MM.1S (cell line): ENCODE measurements around the gene ZNF438.

ENCODE experiments used
- DNase-seq: peaks from one replicate; pipeline ENCODE4 v3.0.0-alpha.2; 2015
- H2AFZ ChIP-seq: fragments of 300-600 bp; sonication (generic); 2 replicates; pipeline ENCODE4 v1.6.0; 2016; ENCODE audit warnings: antibody characterized with exemption, low read length
- H3F3A ChIP-seq: fragments of 300-600 bp; sonication (generic); 2 replicates; pipeline ENCODE4 v1.6.1; 2016; ENCODE audit warnings: mild to moderate bottlenecking, antibody characterized with exemption, low read length, moderate library complexity, mixed read lengths; ENCODE audit not compliant: insufficient read depth
- H3K27ac ChIP-seq: fragments of 300-600 bp; sonication (generic); 2 replicates; pipeline ENCODE4 v1.5.1; 2016; ENCODE audit warnings: mild to moderate bottlenecking, low read length
- H3K27me3 ChIP-seq: fragments of 300-600 bp; sonication (generic); replicated peaks from 2 replicates; pipeline ENCODE4 v1.6.0; 2016; ENCODE audit warnings: low read length; ENCODE audit not compliant: insufficient read depth
- H3K36me3 ChIP-seq: fragments of 300-600 bp; sonication (generic); replicated peaks from 2 replicates; pipeline ENCODE4 v1.6.1; 2016; ENCODE audit warnings: mild to moderate bottlenecking, low read length, mixed read lengths; ENCODE audit not compliant: insufficient read depth
- H3K4me1 ChIP-seq: fragments of 300-600 bp; sonication (generic); 2 replicates; pipeline ENCODE4 v1.6.1; 2016; ENCODE audit warnings: low read length, mixed read lengths
- H3K4me2 ChIP-seq: fragments of 300-600 bp; sonication (generic); 2 replicates; pipeline ENCODE4 v1.6.0; 2016; ENCODE audit warnings: low read depth, low read length
- H3K4me3 ChIP-seq: fragments of 300-600 bp; sonication (generic); 2 replicates; pipeline ENCODE4 v1.5.1; 2016; ENCODE audit warnings: low read length, mixed read lengths
- H3K79me2 ChIP-seq: fragments of 300-600 bp; sonication (generic); 2 replicates; pipeline ENCODE4 v1.6.1; 2016; ENCODE audit warnings: mixed run types, low read length, mixed read lengths
- H3K9ac ChIP-seq: fragments of 300-600 bp; sonication (generic); 2 replicates; pipeline ENCODE4 v1.6.1; 2016; ENCODE audit warnings: low read length, mixed read lengths
- H3K9me2 ChIP-seq: fragments of 300-600 bp; sonication (generic); replicated peaks from 2 replicates; pipeline ENCODE4 v1.6.1; 2016; ENCODE audit warnings: mild to moderate bottlenecking, low read length, mixed read lengths; ENCODE audit not compliant: insufficient read depth
- H3K9me3 ChIP-seq: fragments of 300-600 bp; sonication (generic); replicated peaks from 2 replicates; pipeline ENCODE4 v1.6.1; 2016; ENCODE audit warnings: mild to moderate bottlenecking, low read length, mixed read lengths; ENCODE audit not compliant: insufficient read depth
- H4K20me1 ChIP-seq: fragments of 300-600 bp; sonication (generic); 2 replicates; pipeline ENCODE4 v1.6.1; 2016; ENCODE audit warnings: mild to moderate bottlenecking, low read length, moderate library complexity, mixed read lengths; ENCODE audit not compliant: insufficient read depth
- EZH2 ChIP-seq: fragments of 300-600 bp; sonication (generic); optimal IDR thresholded peaks from 2 replicates; pipeline ENCODE3; 2017; ENCODE audit warnings: low read depth, mild to moderate bottlenecking, antibody characterized with exemption, low read length, mixed read lengths
- EZH2phosphoT487 ChIP-seq: fragments of 300-600 bp; sonication (generic); IDR thresholded peaks from 2 replicates; pipeline ENCODE4 v1.6.1; 2018; ENCODE audit warnings: antibody characterized with exemption, low read length
- TF ChIP-seq, protein P1 (sequence below): fragments of 300-600 bp; sonication (generic); IDR thresholded peaks from 2 replicates; pipeline ENCODE4 v1.5.1; 2016; ENCODE audit warnings: antibody characterized with exemption, low read length, mixed read lengths

The ZNF438 gene

DNA sequence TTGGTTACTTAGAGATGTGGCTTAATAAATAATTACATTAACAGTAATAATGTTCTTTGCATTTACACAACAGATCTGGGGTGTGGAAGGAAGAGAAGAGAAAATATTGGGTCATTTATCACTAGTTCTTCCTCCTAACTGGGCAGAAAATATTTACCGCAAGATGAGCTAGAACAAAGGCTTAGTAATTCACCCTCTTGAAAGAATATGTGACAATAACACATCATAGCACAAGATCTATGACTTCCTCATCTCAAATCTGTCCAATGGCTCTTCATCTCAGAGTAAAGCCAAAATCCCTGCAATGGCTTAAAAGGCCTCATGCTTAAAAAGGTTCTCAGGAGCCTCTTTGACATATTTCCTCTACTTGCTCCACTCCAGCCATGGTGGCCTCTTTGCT, 178.6 kb downstream of the ZNF438 start:
- H3K4me1 ChIP-seq: no peaks in the 10 kb centered on the region
- no peak overlapping the region for H3K27ac ChIP-seq
- no peaks in the 10 kb centered on the region for H3K9me3 ChIP-seq
- no peak for DNase-seq
- no peak for TF ChIP-seq EZH2phosphoT487
- TF ChIP-seq, protein P1, sequence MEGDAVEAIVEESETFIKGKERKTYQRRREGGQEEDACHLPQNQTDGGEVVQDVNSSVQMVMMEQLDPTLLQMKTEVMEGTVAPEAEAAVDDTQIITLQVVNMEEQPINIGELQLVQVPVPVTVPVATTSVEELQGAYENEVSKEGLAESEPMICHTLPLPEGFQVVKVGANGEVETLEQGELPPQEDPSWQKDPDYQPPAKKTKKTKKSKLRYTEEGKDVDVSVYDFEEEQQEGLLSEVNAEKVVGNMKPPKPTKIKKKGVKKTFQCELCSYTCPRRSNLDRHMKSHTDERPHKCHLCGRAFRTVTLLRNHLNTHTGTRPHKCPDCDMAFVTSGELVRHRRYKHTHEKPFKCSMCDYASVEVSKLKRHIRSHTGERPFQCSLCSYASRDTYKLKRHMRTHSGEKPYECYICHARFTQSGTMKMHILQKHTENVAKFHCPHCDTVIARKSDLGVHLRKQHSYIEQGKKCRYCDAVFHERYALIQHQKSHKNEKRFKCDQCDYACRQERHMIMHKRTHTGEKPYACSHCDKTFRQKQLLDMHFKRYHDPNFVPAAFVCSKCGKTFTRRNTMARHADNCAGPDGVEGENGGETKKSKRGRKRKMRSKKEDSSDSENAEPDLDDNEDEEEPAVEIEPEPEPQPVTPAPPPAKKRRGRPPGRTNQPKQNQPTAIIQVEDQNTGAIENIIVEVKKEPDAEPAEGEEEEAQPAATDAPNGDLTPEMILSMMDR: no peak
- TF ChIP-seq EZH2: no peak
- no peak overlapping the region for H3K9ac ChIP-seq
- H2AFZ ChIP-seq: no peak overlapping the region
- no peaks in the 10 kb centered on the region for H3K36me3 ChIP-seq
- H3K4me3 ChIP-seq: no peak overlapping the region
- no peaks in the 10 kb centered on the region for H3K27me3 ChIP-seq
- no peaks in the 10 kb centered on the region for H3F3A ChIP-seq
- no peaks in the 10 kb centered on the region for H3K9me2 ChIP-seq
- H4K20me1 ChIP-seq: no peaks in the 10 kb centered on the region
- no peak overlapping the region for H3K4me2 ChIP-seq
- H3K79me2 ChIP-seq: no peaks in the 10 kb centered on the region

DNA sequence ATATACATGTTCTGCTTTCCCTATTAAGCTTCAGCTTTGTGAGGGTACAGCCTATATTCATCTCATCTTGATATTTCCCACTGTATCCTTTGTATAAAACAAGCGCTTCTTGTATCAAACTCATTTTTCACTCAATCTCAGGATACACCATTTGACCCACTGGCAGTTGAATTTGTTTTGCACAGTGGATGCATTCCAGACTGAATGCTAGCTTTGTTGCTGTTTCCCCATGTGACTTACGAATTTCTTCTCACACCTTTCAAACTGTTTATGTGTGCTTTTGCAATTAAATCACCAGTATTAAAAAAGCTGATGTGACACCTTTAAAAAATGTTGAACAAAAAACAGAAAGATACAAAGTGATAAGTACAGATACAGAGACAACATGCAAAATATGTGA, 180.9 kb downstream of the ZNF438 start:
- TF ChIP-seq, protein P1: no peak
- TF ChIP-seq EZH2phosphoT487 (no peak), EZH2 (no peak)
- no peaks in the 10 kb centered on the region for H3F3A ChIP-seq
- no peaks in the 10 kb centered on the region for H3K36me3 ChIP-seq
- H3K4me2 ChIP-seq: no peak overlapping the region
- no peaks in the 10 kb centered on the region for H3K79me2 ChIP-seq
- no peak overlapping the region for H3K4me3 ChIP-seq
- H4K20me1 ChIP-seq: no peaks in the 10 kb centered on the region
- H3K9me3 ChIP-seq: no peaks in the 10 kb centered on the region
- DNase-seq: no peak
- no peak overlapping the region for H3K9ac ChIP-seq
- no peak overlapping the region for H3K27ac ChIP-seq
- H2AFZ ChIP-seq: no peak overlapping the region
- H3K4me1 ChIP-seq: no peaks in the 10 kb centered on the region
- no peaks in the 10 kb centered on the region for H3K9me2 ChIP-seq
- no peaks in the 10 kb centered on the region for H3K27me3 ChIP-seq

DNA sequence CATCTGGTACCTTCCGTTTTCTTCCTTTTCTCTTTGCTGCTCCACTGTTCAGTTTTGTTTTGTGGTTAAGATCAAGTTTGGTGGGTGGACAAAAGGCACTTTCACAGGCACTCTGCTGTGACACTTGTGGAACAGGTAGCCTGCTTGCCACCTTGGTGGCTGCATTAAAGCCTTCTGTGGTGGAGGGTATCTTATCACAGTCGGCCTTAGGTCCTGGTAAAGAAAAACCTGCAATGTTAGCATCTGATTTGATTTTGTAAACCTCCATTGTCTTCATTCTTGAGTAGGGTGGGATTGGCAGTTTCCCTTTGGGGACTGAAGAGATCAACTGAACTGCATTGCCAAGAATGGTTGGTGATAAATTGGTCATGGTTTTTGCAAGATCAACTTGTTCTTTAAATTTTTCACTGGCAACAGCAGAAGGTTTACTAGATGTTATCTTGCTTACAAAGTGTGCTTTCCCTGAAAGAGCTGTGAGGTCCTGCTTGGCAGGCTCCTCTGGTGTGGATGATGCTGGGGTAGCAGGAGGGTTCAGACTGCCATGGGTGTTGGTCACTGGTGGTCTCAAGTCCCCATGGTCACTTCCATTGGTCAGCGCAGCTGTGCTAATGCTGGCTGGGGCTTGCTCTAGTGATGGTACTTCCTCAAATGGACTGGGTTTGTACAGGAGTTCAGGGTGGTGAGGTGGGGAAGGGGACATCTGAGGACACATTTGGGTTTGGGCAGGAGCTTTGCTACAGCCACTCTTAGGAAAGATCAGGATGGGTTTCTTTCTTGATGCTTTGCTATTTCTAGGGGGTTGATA, 182.2 kb downstream of the ZNF438 start:
- Histone ChIP-seq H3K4me2 (no peak overlapping the region), H2AFZ (no peak overlapping the region)

More for the DNA sequence above, 182.2 kb downstream of the ZNF438 start:
- no peaks in the 10 kb centered on the region for H3K4me1 ChIP-seq
- H3K27me3 ChIP-seq: no peaks in the 10 kb centered on the region
- H3K9me3 ChIP-seq: no peaks in the 10 kb centered on the region
- no peaks in the 10 kb centered on the region for H3K36me3 ChIP-seq
- DNase-seq: no peak
- H4K20me1 ChIP-seq: no peaks in the 10 kb centered on the region
- no peak overlapping the region for H3K27ac ChIP-seq
- no peaks in the 10 kb centered on the region for H3F3A ChIP-seq
- no peaks in the 10 kb centered on the region for H3K79me2 ChIP-seq
- H3K9ac ChIP-seq: no peak overlapping the region
- H3K9me2 ChIP-seq: no peaks in the 10 kb centered on the region
- H3K4me3 ChIP-seq: no peak overlapping the region
- TF ChIP-seq EZH2 (no peak), EZH2phosphoT487 (no peak)
- TF ChIP-seq, protein P1: no peak
